ENCODE measurements around the gene EXPH5.
A peak's percentile ranks its signal among the peaks of the same experiment; 100 is the strongest.

The EXPH5 gene

DNA sequence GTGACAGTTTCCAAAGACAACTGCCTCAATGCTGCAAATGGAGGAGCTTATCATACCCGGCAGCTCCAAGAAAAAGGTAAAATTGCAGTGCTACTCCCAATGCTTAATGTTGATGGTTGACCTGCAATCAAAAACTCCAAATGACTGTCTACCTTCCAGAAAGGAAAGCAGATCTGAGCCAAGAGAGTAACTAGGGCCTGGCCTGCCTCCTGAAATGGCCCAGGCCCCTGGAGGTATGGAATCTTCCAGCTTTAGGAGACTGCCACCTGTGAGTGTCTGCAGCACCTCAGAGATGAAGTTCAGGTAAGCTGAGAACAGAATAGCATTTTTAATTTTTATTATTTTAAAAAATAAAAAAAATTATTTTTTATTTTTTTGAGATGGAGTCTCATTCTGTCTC lies 23.7 kb downstream of the EXPH5 start:
- DNase-seq: no peak
- TF ChIP-seq, protein P1, sequence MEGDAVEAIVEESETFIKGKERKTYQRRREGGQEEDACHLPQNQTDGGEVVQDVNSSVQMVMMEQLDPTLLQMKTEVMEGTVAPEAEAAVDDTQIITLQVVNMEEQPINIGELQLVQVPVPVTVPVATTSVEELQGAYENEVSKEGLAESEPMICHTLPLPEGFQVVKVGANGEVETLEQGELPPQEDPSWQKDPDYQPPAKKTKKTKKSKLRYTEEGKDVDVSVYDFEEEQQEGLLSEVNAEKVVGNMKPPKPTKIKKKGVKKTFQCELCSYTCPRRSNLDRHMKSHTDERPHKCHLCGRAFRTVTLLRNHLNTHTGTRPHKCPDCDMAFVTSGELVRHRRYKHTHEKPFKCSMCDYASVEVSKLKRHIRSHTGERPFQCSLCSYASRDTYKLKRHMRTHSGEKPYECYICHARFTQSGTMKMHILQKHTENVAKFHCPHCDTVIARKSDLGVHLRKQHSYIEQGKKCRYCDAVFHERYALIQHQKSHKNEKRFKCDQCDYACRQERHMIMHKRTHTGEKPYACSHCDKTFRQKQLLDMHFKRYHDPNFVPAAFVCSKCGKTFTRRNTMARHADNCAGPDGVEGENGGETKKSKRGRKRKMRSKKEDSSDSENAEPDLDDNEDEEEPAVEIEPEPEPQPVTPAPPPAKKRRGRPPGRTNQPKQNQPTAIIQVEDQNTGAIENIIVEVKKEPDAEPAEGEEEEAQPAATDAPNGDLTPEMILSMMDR (IDR thresholded peaks at IDR 0.05; ENCODE audit: low read depth, low read length, missing control alignments): no peak
- in situ Hi-C loops (cut with HindIII; ENCODE audit: low pct_ligation_motif_present, low sequenced_read_pairs): no loop called here

GRCh38 chr11:108568195-108568858 lies 25.2 kb downstream of the EXPH5 start:
- no peaks in the 10 kb centered on the region for H3K36me3 ChIP-seq (replicated peaks)
- H3K27ac ChIP-seq: no peak overlapping the region
- DNase-seq: no peak
- in situ Hi-C loops (cut with HindIII; ENCODE audit: low pct_ligation_motif_present, low sequenced_read_pairs): no loop called here
- no peaks in the 10 kb centered on the region for H3K27me3 ChIP-seq (replicated peaks)
- H3K4me3 ChIP-seq (ENCODE audit: low read depth, low read length): no peak overlapping the region
- TF ChIP-seq, protein P1 (IDR thresholded peaks at IDR 0.05; ENCODE audit: low read depth, low read length, missing control alignments): no peak

More for the DNA sequence above, 23.7 kb downstream of the EXPH5 start:
- H3K27me3 ChIP-seq (replicated peaks): no peaks in the 10 kb centered on the region
- no peaks in the 10 kb centered on the region for H3K36me3 ChIP-seq (replicated peaks)
- H3K27ac ChIP-seq: no peak overlapping the region
- H3K4me3 ChIP-seq (ENCODE audit: low read depth, low read length): no peak overlapping the region

GRCh38 chr11:108565653-108566052 lies 27.9 kb downstream of the EXPH5 start:
- Histone ChIP-seq H3K27ac (no peak overlapping the region), H3K4me3 (ENCODE audit: low read depth, low read length) (no peak overlapping the region), H3K27me3 (replicated peaks) (no peaks in the 10 kb centered on the region), H3K36me3 (replicated peaks) (no peaks in the 10 kb centered on the region)
- DNase-seq: no peak
- in situ Hi-C loops (cut with HindIII; ENCODE audit: low pct_ligation_motif_present, low sequenced_read_pairs): no loop called here
- TF ChIP-seq, protein P1 (IDR thresholded peaks at IDR 0.05; ENCODE audit: low read depth, low read length, missing control alignments): no peak

DNA sequence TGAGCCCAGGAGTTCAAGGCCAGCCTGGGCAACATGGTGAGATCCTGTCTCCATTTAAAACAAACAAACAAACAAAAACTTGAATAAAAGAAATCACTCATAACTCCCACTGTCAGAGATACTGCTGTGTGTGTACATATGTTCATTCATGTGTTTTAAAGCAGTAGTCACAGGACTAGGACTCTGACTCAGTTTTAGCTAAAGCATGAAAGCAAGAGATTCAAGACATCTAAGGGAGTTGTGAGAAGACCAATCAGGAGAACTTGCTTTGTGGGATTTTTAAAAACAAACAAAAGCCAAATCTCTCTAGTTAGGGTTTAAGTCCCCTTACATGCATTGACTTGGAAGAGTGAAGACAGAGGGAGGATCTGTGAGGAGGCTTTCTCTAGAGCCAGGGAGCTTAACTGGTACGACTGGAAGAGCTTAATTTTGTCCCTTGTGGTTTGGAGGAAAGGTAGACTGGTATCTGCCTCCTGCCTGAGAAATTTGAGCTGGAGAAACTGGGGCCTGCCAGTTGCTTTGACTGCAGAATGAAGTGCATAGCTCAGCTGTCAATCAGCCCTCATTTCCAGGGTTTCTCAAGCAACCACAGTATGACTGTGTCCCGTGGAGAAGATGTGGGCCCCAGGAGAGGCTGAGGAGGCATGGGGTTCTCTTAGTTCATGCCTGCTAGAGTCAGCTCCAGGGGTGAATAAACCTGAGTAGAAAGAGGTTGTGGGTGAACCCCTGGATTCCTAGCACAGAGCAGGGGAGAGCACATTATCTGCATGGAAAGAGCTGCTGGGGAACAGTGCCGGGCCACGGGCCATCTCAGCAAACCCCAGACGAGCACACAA lies 30.6 kb downstream of the EXPH5 start:
- H3K27me3 ChIP-seq (replicated peaks): no peaks in the 10 kb centered on the region
- in situ Hi-C loops (cut with HindIII; ENCODE audit: low pct_ligation_motif_present, low sequenced_read_pairs): no loop called here
- DNase-seq: no peak
- no peaks in the 10 kb centered on the region for H3K36me3 ChIP-seq (replicated peaks)
- TF ChIP-seq, protein P1 (IDR thresholded peaks at IDR 0.05; ENCODE audit: low read depth, low read length, missing control alignments): no peak
- H3K27ac ChIP-seq: no peak overlapping the region
- H3K4me3 ChIP-seq (ENCODE audit: low read depth, low read length): no peak overlapping the region

DNA sequence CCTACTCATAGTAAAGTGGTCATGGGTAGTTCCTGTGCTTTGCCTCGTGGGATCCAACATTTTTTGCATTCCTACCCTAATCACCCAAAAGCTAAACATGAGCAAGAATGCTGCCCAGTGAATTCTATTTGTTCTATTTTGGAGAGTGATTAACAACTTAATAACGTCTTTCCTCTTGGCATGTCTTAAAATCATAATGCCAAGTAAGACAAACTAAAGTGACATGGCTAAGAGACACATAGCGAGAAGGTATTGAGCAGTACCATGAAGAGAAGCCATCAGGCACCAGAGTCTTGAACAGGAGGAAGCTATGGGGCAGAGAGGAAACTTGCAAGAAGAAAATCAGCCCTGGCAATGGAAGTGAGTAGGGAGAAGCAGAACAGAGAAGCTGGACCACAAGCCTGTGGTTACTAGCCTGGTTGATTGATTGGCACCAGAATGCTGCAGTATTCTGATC lies 32.0 kb downstream of the EXPH5 start:
- in situ Hi-C loops (cut with HindIII; ENCODE audit: low pct_ligation_motif_present, low sequenced_read_pairs): no loop called here
- H3K27ac ChIP-seq: no peak overlapping the region
- no peaks in the 10 kb centered on the region for H3K36me3 ChIP-seq (replicated peaks)
- H3K27me3 ChIP-seq (replicated peaks): no peaks in the 10 kb centered on the region
- H3K4me3 ChIP-seq (ENCODE audit: low read depth, low read length): no peak overlapping the region
- DNase-seq: peak; percentile 11
- TF ChIP-seq, protein P1 (IDR thresholded peaks at IDR 0.05; ENCODE audit: low read depth, low read length, missing control alignments): no peak

Measured in brain microvascular endothelial cell (primary cell).